IMR-90 (cell line): Measurements from ENCODE around the gene MPV17L. TPM values are rescaled to one million over a fixed set of nuclear protein-coding genes. Genes with fewer than 3 reads are reported as not detected.

Experiments
- ATAC-seq: fragments of 200-7000 bp; cut with Tn5 transposase; 2 replicates; pipeline ENCODE4 v1.9.1; 2020; ENCODE audit warnings: low read depth, mild to moderate bottlenecking, moderate library complexity
- BruUV-seq: library from RNA; stranded (reverse); fragments of 400-500 nt; replicated peaks from 2 replicates; lab custom pipeline; 2021; lab: Mats Ljungman, UMichigan
- CTCF ChIA-PET: fragments of 300-600 bp; formaldehyde crosslinking; extraction: SDS; loops from one replicate; lab custom pipeline; 2021; ENCODE audit warnings: antibody characterized with exemption; lab: Yijun Ruan, JAX
- POLR2A ChIA-PET: fragments of 300-600 bp; sonication (Branson Sonifier 250); formaldehyde crosslinking; loops from one replicate; lab custom pipeline; 2022; ENCODE audit warnings: antibody characterized with exemption; ENCODE audit not compliant: unreplicated experiment; lab: Charles Lee
- DNase-seq: peaks from one replicate; pipeline ENCODE4 v3.0.0; 2013
- H2AFZ ChIP-seq: replicated peaks from 2 replicates; pipeline ENCODE3; 2013; ENCODE audit warnings: low read length, mild to moderate bottlenecking; ENCODE audit not compliant: poor library complexity
- H2AK5ac ChIP-seq: 2 replicates; pipeline ENCODE4 v1.6.1; 2013; ENCODE audit warnings: low read depth, low read length, inconsistent platforms
- H2AK9ac ChIP-seq: replicated peaks from 2 replicates; pipeline ENCODE3; 2013; ENCODE audit warnings: mild to moderate bottlenecking, low read depth, low read length, moderate library complexity; ENCODE audit not compliant: poor library complexity
- H2BK120ac ChIP-seq: 2 replicates; pipeline ENCODE4 v1.6.1; 2013; ENCODE audit warnings: low read depth, low read length, inconsistent platforms
- H2BK15ac ChIP-seq: 3 replicates; pipeline ENCODE4 v1.6.1; 2013; ENCODE audit warnings: low read depth, low read length, inconsistent platforms
- H2BK20ac ChIP-seq: 2 replicates; pipeline ENCODE4 v1.6.1; 2013; ENCODE audit warnings: low read depth, mild to moderate bottlenecking, inconsistent platforms, low read length, moderate library complexity
- H2BK5ac ChIP-seq: 2 replicates; pipeline ENCODE4 v1.6.1; 2013; ENCODE audit warnings: mild to moderate bottlenecking, low read depth, low read length, inconsistent platforms; ENCODE audit not compliant: poor library complexity, severe bottlenecking
- H3K14ac ChIP-seq: replicated peaks from 2 replicates; pipeline ENCODE4 v1.6.1; 2013; ENCODE audit warnings: low read depth, low read length, inconsistent platforms
- H3K18ac ChIP-seq: 2 replicates; pipeline ENCODE4 v1.6.1; 2013; ENCODE audit warnings: low read depth, low read length, control low read depth
- H3K23ac ChIP-seq: 2 replicates; pipeline ENCODE4 v1.6.1; 2013; ENCODE audit warnings: low read depth, low read length, inconsistent platforms
- H3K27ac ChIP-seq: 2 replicates; pipeline ENCODE4 v1.5.1; 2013; ENCODE audit warnings: mild to moderate bottlenecking, control low read depth, low read length; ENCODE audit not compliant: insufficient read depth
- H3K27me3 ChIP-seq: 2 replicates; pipeline ENCODE4 v1.6.1; 2013; ENCODE audit warnings: low read length; ENCODE audit not compliant: control insufficient read depth, insufficient read depth
- H3K36me3 ChIP-seq: 2 replicates; pipeline ENCODE4 v1.6.1; 2013; ENCODE audit warnings: low read length, mixed read lengths; ENCODE audit not compliant: control insufficient read depth, insufficient read depth
- H3K4ac ChIP-seq: 2 replicates; pipeline ENCODE4 v1.6.1; 2013; ENCODE audit warnings: low read depth, low read length, inconsistent platforms
- H3K4me1 ChIP-seq: 2 replicates; pipeline ENCODE4 v1.6.1; 2013; ENCODE audit warnings: low read length, mixed read lengths; ENCODE audit not compliant: control insufficient read depth, insufficient read depth
- H3K4me2 ChIP-seq: 2 replicates; pipeline ENCODE4 v1.6.1; 2013; ENCODE audit warnings: low read depth, mild to moderate bottlenecking, control low read depth, low read length, moderate library complexity
- H3K4me3 ChIP-seq: 2 replicates; pipeline ENCODE4 v1.5.1; 2013; ENCODE audit warnings: low read depth, mild to moderate bottlenecking, control low read depth, low read length, moderate library complexity; ENCODE audit not compliant: insufficient read depth
- H3K56ac ChIP-seq: 2 replicates; pipeline ENCODE4 v1.6.1; 2013; ENCODE audit warnings: low read length, inconsistent platforms; ENCODE audit not compliant: insufficient read depth; ENCODE audit errors: extremely low read depth
- H3K79me1 ChIP-seq, 2 experiments: 2 replicates each; pipeline ENCODE4 v1.6.1; 2013; ENCODE audit warnings: low read length in 2 of 2, inconsistent platforms in 1 of 2, low read depth in 1 of 2
- H3K9ac ChIP-seq: 2 replicates; pipeline ENCODE4 v1.6.1; 2013; ENCODE audit warnings: low read depth, low read length, control low read depth
- H3K9me1 ChIP-seq: 2 replicates; pipeline ENCODE4 v1.6.1; 2013; ENCODE audit warnings: low read length, inconsistent platforms; ENCODE audit not compliant: insufficient read depth
- H3K9me3 ChIP-seq: 2 replicates; pipeline ENCODE4 v1.6.1; 2013; ENCODE audit warnings: low read length; ENCODE audit not compliant: control insufficient read depth, insufficient read depth
- H4K20me1 ChIP-seq: 2 replicates; pipeline ENCODE4 v1.6.1; 2013; ENCODE audit warnings: low read length, inconsistent platforms; ENCODE audit not compliant: insufficient read depth
- H4K5ac ChIP-seq: 2 replicates; pipeline ENCODE4 v1.6.1; 2013; ENCODE audit warnings: mild to moderate bottlenecking, low read depth, low read length, control low read depth
- H4K8ac ChIP-seq, 2 experiments: 2 replicates each; pipeline ENCODE4 v1.6.1; 2013; ENCODE audit warnings: low read depth in 2 of 2, low read length in 2 of 2, control low read depth in 1 of 2, inconsistent platforms in 1 of 2
- H4K91ac ChIP-seq: 2 replicates; pipeline ENCODE4 v1.6.1; 2013; ENCODE audit warnings: low read depth, low read length, inconsistent platforms; ENCODE audit not compliant: insufficient read depth
- BHLHE40 ChIP-seq: fragments of 150-350 bp; IDR thresholded peaks from 2 replicates; pipeline ENCODE4 v1.6.1; 2016; ENCODE audit warnings: mild to moderate bottlenecking, low read depth, low read length
- CTCF ChIP-seq: conservative IDR thresholded peaks from 2 replicates; pipeline ENCODE4 v1.5.1; 2012; ENCODE audit warnings: mild to moderate bottlenecking, low read depth, low read length, improper control_type of control experiment
- MXI1 ChIP-seq: IDR thresholded peaks from 2 replicates; pipeline ENCODE4 v1.6.1; 2012; ENCODE audit warnings: low read depth, mild to moderate bottlenecking, low read length, moderate library complexity, borderline replicate concordance
- NFE2L2 ChIP-seq: fragments of 150-350 bp; IDR thresholded peaks from 2 replicates; pipeline ENCODE4 v1.6.1; 2016; ENCODE audit warnings: low read depth, mild to moderate bottlenecking, low read length
- POLR2A ChIP-seq: IDR thresholded peaks from 2 replicates; pipeline ENCODE4 v1.6.1; 2012; ENCODE audit warnings: mild to moderate bottlenecking, low read depth, low read length
- RAD21 ChIP-seq: IDR thresholded peaks from 2 replicates; pipeline ENCODE4 v1.6.1; 2012; ENCODE audit warnings: low read length, improper control_type of control experiment
- RCOR1 ChIP-seq: IDR thresholded peaks from 2 replicates; pipeline ENCODE4 v1.6.1; 2012; ENCODE audit warnings: mild to moderate bottlenecking, low read length, improper control_type of control experiment; ENCODE audit not compliant: insufficient replicate concordance
- SMC3 ChIP-seq: fragments of 150-350 bp; IDR thresholded peaks from 2 replicates; pipeline ENCODE4 v1.6.1; 2016; ENCODE audit warnings: low read depth, mild to moderate bottlenecking, antibody characterized with exemption, low read length, moderate library complexity
- USF2 ChIP-seq: fragments of 150-350 bp; IDR thresholded peaks from 2 replicates; pipeline ENCODE4 v1.6.1; 2017; ENCODE audit warnings: mild to moderate bottlenecking, antibody characterized with exemption, low read length, low read depth
- WGBS, 2 experiments: methylation state at CpG; one replicate each; pipeline versions ENCODE4 v1.1.5 to v1.1.7; 2013; ENCODE audit warnings: missing lambda C conversion rate in 2 of 2; ENCODE audit not compliant: insufficient read length in 1 of 2; ENCODE audit errors: extremely low coverage in 2 of 2; 5-methylcytosine and 5-hydroxymethylcytosine counted together
- dilution Hi-C: fragments of 300-500 bp; cut with HindIII; formaldehyde crosslinking; loops from one replicate; pipeline ENCODE4 v1.14.3; 2018; ENCODE audit warnings: low sequenced_read_pairs; ENCODE audit not compliant: unreplicated experiment
- in situ Hi-C: fragments of 300-500 bp; cut with MboI; formaldehyde crosslinking; loops from 3 replicates; pipeline ENCODE4 v1.14.3; 2019; ENCODE audit warnings: low sequenced_read_pairs, inconsistent platforms, mixed read lengths
- intact Hi-C: fragments of 100-400 bp; cut with micrococcal nuclease; formaldehyde crosslinking; loops from 2 replicates; pipeline ENCODE4 v1.10.0; 2022
- polyA plus RNA-seq, 3 experiments: library from polyadenylated mRNA; depleted of rRNA; stranded (reverse); fragments of >200 nt; gene quantifications; 2 replicates each; pipeline ENCODE4 v1.2.3, GENCODE V29; 2012; ENCODE audit warnings: low replicate concordance in 1 of 3
- total RNA-seq: library from RNA; depleted of rRNA; stranded (reverse); fragments of >200 nt; gene quantifications from 2 replicates; pipeline ENCODE4 v1.2.3, GENCODE V29; 2012

Gene MPV17L
- total and polyA plus RNA-seq, 2 of the 4 experiments (the other 2 are of a cell fraction), result 0.03 TPM; not detected in 1

- ChIA-PET POLR2A (no interaction called here), CTCF (no interaction called here)
- Histone ChIP-seq H3K36me3 (peaks cover 4% of the 10 kb centered on the region; the same call in 1 of the 2 replicates), H2BK5ac (no peak overlapping the region), H3K9ac (no peak overlapping the region), H3K9me1 (peaks cover 4% of the 10 kb centered on the region; the same call in 1 of the 2 replicates), H2AK9ac (no peak overlapping the region), H3K23ac (no peak overlapping the region), H4K8ac (no peak overlapping the region), H2BK120ac (no peak overlapping the region), H3K4me1 (no peaks in the 10 kb centered on the region), H3K56ac (no peak overlapping the region), H3K27me3 (no peaks in the 10 kb centered on the region), H3K18ac (no peak overlapping the region), H3K27ac (no peak overlapping the region), H3K14ac (no peak overlapping the region), H3K4me2 (no peak overlapping the region), H2AFZ (no peak overlapping the region), H3K4me3 (no peak overlapping the region), H3K79me1 (peaks cover 26 to 38% of the 10 kb centered on the region in 2 experiments), H2BK15ac (no peak overlapping the region), H4K20me1 (peaks cover 21% of the 10 kb centered on the region), H2BK20ac (no peak overlapping the region), H3K4ac (no peak overlapping the region), H2AK5ac (no peak overlapping the region), H4K91ac (no peak overlapping the region), H4K5ac (no peak overlapping the region), H3K9me3 (no peaks in the 10 kb centered on the region)
- dilution Hi-C loops, result no loop called here
- intact Hi-C loops, result no loop called here
- TF ChIP-seq NFE2L2, result no peak
- TF ChIP-seq RAD21, result no peak
- TF ChIP-seq USF2, result no peak
- TF ChIP-seq MXI1, result no peak
- TF ChIP-seq POLR2A, result no peak
- TF ChIP-seq RCOR1, result no peak
- no peak for TF ChIP-seq SMC3
- TF ChIP-seq CTCF, result no peak
- no peak for TF ChIP-seq BHLHE40
- no CpG with 5 or more reads among the region's 10 CpGs for WGBS, 2 experiments
- in situ Hi-C loops, result no loop called here
- ATAC-seq, result no peak
- BruUV-seq, result no TSS peak
- DNase-seq, result no peak
Measured at GRCh38 chr16:15451098-15451731, 55.7 kb downstream of the MPV17L start.
